Placental pericyte (primary cell): ENCODE results near the gene TMCO6. TPM values are rescaled to one million over a fixed set of nuclear protein-coding genes. Genes with fewer than 3 reads are reported as not detected.

Source experiments
- total RNA-seq: library from RNA; depleted of rRNA; stranded (reverse); fragments of >200 nt; gene quantifications from 2 replicates; pipeline ENCODE4 v1.2.3, GENCODE V29; 2012

Gene TMCO6
- 12.9 and 24.5 TPM in 2 replicates for total RNA-seq

DNA sequence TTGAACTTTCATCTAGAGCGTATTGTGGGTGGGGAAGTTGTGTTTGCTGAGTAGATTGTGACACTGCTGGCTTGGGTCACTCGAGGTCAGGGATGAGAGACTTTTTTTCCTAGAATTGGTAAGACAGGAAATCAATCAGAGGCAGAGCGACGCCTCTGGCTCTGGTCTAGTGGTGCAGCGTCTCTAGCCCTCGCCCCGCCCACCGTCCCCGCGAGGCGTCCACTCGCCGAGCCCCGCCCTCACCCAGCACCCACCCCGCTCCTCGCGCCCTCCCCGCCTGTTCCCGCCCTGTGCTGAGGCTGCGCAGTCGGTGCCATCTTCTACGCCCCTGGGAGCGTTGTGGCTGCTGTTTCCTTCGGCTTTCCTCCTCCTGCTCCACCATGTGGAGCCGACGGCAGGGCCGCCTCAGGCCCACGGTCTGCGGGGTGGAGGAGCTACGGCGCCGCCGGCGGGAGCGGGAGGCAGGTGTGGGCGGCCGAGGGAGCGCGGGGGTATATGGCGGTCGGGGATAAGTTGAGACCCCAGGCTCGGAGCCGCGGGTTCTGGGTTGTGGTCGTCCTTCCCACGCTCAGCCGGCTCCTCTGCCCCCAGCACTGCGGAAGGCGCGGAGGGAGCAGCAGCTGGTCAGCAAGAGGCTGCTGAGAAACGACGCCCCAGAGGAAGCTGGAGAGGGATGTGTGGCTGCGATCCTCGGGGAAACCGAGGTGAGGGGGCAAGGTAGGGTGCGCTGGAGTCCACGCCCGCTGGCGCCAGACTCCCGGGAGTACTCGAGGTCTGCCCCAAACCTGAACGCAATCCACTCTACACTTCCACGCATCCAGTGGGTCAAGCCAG, at the start of gene TMCO6:
Gene TMCO6, plus strand, starts transcription at position 304 of the 834 bp plus-strand sequence. Its CDS starts 77 bp downstream, at position 381.

DNA sequence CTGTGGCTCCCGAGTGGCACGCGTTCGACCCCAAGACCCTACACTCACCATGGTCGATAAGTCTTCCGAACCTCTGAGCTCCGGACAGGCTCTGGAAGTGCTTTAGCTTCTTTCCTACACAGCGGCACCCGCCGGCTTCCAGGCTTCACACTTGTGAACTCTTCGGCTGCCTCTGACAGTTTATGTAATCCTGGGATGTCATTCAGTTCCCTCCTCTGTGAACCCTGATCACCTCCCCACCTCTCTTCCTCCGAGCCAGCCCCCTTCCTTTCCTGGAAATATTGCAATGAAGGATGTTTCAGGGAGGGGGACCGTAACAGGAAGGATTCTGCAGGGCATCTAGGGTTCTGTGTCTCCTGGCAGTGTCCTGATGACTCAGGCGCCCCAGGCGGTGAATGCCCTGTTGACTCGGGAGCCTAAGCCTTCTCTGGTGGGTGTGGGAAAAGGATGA, 6.2 kb upstream of the TMCO6 start, which contains the start of gene CD14:
Gene CD14, minus strand, starts transcription at position 155 of the 451 bp plus-strand sequence. Its CDS starts 104 bp downstream, at position 51.

DNA sequence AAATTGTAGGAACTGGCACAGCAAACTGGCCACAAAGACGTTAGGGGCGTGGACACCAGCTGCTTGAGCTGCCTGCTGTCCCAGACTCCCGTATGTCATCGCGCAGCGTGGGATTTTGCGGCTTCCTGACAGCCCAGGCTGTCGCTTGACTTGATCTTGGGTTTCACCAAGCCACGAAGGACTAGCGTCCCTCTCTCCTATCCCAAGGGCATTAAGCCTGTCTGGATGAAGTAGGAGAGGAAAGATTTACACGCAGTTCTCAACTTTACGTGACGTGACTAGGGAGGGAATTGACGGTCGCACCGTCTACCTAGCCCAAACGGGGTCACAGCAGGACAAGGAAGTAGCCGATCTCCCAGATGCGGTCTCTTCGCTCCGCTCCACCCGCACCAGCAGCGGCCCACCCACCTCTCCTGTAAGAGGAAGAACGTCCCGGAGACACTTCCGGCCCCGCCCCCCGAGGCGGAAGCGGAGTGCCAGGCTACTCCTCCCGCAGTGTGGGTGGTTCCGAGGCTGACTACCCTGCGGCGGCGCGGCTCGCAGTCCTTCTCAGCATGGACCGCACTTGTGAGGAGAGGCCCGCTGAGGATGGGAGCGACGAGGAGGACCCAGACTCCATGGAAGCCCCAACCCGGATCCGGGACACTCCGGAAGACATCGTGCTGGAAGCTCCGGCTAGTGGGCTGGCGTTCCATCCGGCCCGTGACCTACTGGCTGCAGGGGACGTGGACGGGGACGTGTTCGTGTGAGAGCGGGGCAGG, 25.3 kb downstream of the TMCO6 start, which contains the start of gene WDR55:
Gene WDR55, plus strand, starts transcription at position 546 of the 761 bp plus-strand sequence. Its CDS starts 9 bp downstream, at position 555.

DNA sequence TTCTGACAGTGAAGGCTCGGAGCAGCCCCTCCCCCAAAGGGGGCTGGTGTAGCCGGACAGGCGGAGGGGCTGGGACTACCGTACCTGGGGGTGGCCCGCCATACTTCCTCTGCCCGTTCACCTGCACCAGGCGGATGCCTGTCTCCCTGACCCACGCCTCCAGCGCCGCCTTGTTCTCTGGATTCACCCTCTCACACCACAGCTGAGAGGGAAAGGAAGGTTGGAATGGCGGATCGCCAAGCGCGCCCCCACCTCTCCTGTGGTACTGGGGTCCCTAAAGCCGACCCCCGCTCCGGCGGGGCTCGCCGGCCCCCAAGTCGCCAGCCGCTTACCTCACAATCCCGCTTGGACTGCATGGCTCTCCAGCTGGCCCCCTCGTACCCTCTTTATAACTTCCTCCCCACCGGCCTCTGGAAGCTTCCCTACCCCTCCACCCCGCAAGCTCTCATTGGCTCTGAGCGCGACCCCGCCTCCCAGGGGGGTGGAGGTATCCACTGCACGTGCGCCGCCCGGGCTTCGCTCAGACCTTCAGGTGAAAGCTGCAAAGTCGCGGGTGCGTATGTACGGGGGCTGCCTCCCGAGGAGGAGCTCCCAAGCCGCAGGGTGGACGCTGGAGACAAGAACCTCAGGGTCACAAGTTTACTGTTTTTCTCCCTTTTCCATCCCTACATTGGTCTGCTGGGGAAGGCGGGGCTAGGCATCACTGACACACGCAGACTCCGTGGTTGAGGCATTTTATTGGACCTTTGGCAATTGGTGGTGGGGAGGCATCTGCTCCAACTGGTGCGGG, 34.1 kb downstream of the TMCO6 start, which contains the start of gene DND1:
Gene DND1, minus strand, starts transcription at position 390 of the 790 bp plus-strand sequence. Its CDS starts 34 bp downstream, at position 356.

GRCh38 chr5:140690941-140691924, 52.0 kb downstream of the TMCO6 start, which contains the start of the genes HARS1 and HARS2:
Gene HARS1, minus strand, starts transcription at chr5:140691370. Its CDS starts 66 bp downstream, at chr5:140691304.
Gene HARS2, plus strand, starts transcription at chr5:140691455. Its CDS starts 194 bp downstream, at chr5:140691649.

Other genes with a start within 250 kb of the TMCO6 start
- 63.1 and 107 TPM in 2 replicates for gene ANKHD1, start 237.6 kb upstream of the TMCO6 start, total RNA-seq
- gene EIF4EBP3, start 91.8 kb upstream of the TMCO6 start, total RNA-seq = 1.3 TPM in 1 of 2 replicates, not detected in the other
- gene SRA1, start 82.0 kb upstream of the TMCO6 start, total RNA-seq = 42.0 and 44.7 TPM in 2 replicates
- gene APBB3, start 74.9 kb upstream of the TMCO6 start, total RNA-seq = 11.7 and 31.1 TPM in 2 replicates
- 41.6 and 45.5 TPM in 2 replicates for gene SLC35A4, start 74.6 kb upstream of the TMCO6 start, total RNA-seq
- 1.3 and 1.8 TPM in 2 replicates for gene CD14, start 6.3 kb upstream of the TMCO6 start, total RNA-seq
- 19.9 and 24.1 TPM in 2 replicates for gene NDUFA2, start 8.2 kb downstream of the TMCO6 start, total RNA-seq
- 67.3 and 127 TPM in 2 replicates for gene IK, start 8.4 kb downstream of the TMCO6 start, total RNA-seq
- gene WDR55, start 25.5 kb downstream of the TMCO6 start, total RNA-seq = 32.8 and 46.2 TPM in 2 replicates
- 0.44 and 0.86 TPM in 2 replicates for gene DND1, start 34.1 kb downstream of the TMCO6 start, total RNA-seq
- gene HARS1, start 51.9 kb downstream of the TMCO6 start, total RNA-seq = 47.9 and 91.9 TPM in 2 replicates
- 27.1 and 32.5 TPM in 2 replicates for gene HARS2, start 52.0 kb downstream of the TMCO6 start, total RNA-seq
- 29.5 and 35.7 TPM in 2 replicates for gene ZMAT2, start 61.0 kb downstream of the TMCO6 start, total RNA-seq
- gene PCDHA1, start 146.7 kb downstream of the TMCO6 start, total RNA-seq = not detected in 2 replicates
- gene PCDHA2, start 155.4 kb downstream of the TMCO6 start, total RNA-seq = under 0.01 TPM in 1 of 2 replicates, not detected in the other
- gene PCDHA3, start 161.6 kb downstream of the TMCO6 start, total RNA-seq = 0.14 and 0.22 TPM in 2 replicates
- under 0.01 and 0.14 TPM in 2 replicates for gene PCDHA4, start 167.6 kb downstream of the TMCO6 start, total RNA-seq
- not detected in 2 replicates for gene PCDHA5, start 182.2 kb downstream of the TMCO6 start, total RNA-seq
- gene PCDHA6, start 188.5 kb downstream of the TMCO6 start, total RNA-seq = 0.14 and 0.44 TPM in 2 replicates
- gene PCDHA7, start 194.8 kb downstream of the TMCO6 start, total RNA-seq = under 0.01 and 0.29 TPM in 2 replicates
- gene PCDHA8, start 201.7 kb downstream of the TMCO6 start, total RNA-seq = under 0.01 TPM in 1 of 2 replicates, not detected in the other
- gene PCDHA9, start 208.9 kb downstream of the TMCO6 start, total RNA-seq = under 0.01 TPM in 2 replicates
- gene PCDHA10, start 216.4 kb downstream of the TMCO6 start, total RNA-seq = under 0.01 and 0.14 TPM in 2 replicates
- gene PCDHA11, start 229.5 kb downstream of the TMCO6 start, total RNA-seq = 0.57 TPM in 1 of 2 replicates, not detected in the other
- under 0.01 and 0.14 TPM in 2 replicates for gene PCDHA12, start 235.9 kb downstream of the TMCO6 start, total RNA-seq
- gene PCDHA13, start 242.7 kb downstream of the TMCO6 start, total RNA-seq = not detected in 2 replicates